ENCODE data around the gene ZNF394. TPM values are rescaled to one million over a fixed set of nuclear protein-coding genes. Genes with fewer than 3 reads are reported as not detected.

ZNF394 gene
- total and polyA plus RNA-seq, 2 of the 4 experiments (the other 2 are of a cell fraction) = 10.9 to 24.7 TPM

DNA sequence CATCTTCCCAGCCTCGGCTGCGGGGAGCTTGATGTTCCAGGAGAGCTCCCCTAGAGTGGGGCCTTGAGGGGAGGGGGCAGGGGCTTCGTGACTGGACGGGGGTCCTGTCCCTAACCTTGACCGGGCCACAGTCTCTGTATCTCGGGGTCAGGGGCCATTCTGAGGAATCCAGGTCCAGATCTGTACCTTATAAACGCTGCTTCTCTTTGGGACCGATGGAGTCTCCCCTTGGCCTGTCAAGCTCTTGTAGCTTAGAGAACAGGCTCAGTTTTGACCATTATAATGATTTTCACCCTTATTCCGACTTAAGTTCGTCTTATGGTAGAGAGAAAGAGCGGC lies 5.2 kb upstream of the ZNF394 start:
- no TSS peak for BruUV-seq (replicated peaks)

More for the DNA sequence above, 5.2 kb upstream of the ZNF394 start:
- H2BK15ac ChIP-seq (ENCODE audit: low read depth, low read length) = no peak overlapping the region
- dilution Hi-C loops (cut with HindIII; ENCODE audit: low sequenced_read_pairs, unreplicated experiment) (no loop called here), in situ Hi-C loops (cut with MboI; ENCODE audit: low sequenced_read_pairs) (no loop called here), intact Hi-C loops (cut with micrococcal nuclease) (loop anchor here (2.0 kb wide), 3 partner anchors 48 to 112 kb away; partner anchors contain the start of genes FAM200A and ZSCAN25)
- WGBS, 2 experiments (ENCODE audit: extremely low coverage in 2 of 2, insufficient read length in 1 of 2) = no CpG with 5 or more reads among the region's 11 CpGs
- peak overlapping the region; percentile 90 for H2AK5ac ChIP-seq (ENCODE audit: low read depth, low read length)
- peak overlapping the region; percentile 50; the same call in 1 of the 2 replicates for H3K23ac ChIP-seq (ENCODE audit: low read depth, low read length)
- H3K79me1 ChIP-seq (ENCODE audit: low read depth in 1 of 2, low read length in 2 of 2) = peaks cover 10 to 32% of the 10 kb centered on the region in 2 experiments
- H3K56ac ChIP-seq (ENCODE audit: extremely low read depth, insufficient read depth, low read length) = peak overlapping the region; percentile 86; the same call in 1 of the 2 replicates
- no peak for TF ChIP-seq MXI1 (IDR thresholded peaks at IDR 0.05; ENCODE audit: borderline replicate concordance, low read depth, low read length)
- TF ChIP-seq RAD21 (IDR thresholded peaks at IDR 0.05; ENCODE audit: low read length) = no peak
- no peak for TF ChIP-seq BHLHE40 (IDR thresholded peaks at IDR 0.05; ENCODE audit: low read depth, low read length)
- TF ChIP-seq SMC3 (IDR thresholded peaks at IDR 0.05; ENCODE audit: low read depth, low read length) = no peak
- TF ChIP-seq, protein P1, sequence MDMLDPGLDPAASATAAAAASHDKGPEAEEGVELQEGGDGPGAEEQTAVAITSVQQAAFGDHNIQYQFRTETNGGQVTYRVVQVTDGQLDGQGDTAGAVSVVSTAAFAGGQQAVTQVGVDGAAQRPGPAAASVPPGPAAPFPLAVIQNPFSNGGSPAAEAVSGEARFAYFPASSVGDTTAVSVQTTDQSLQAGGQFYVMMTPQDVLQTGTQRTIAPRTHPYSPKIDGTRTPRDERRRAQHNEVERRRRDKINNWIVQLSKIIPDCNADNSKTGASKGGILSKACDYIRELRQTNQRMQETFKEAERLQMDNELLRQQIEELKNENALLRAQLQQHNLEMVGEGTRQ (IDR thresholded peaks at IDR 0.05; ENCODE audit: low read depth, low read length) = no peak
- TF ChIP-seq NFE2L2 (IDR thresholded peaks at IDR 0.05; ENCODE audit: low read depth, low read length) = no peak
- TF ChIP-seq, protein P2, sequence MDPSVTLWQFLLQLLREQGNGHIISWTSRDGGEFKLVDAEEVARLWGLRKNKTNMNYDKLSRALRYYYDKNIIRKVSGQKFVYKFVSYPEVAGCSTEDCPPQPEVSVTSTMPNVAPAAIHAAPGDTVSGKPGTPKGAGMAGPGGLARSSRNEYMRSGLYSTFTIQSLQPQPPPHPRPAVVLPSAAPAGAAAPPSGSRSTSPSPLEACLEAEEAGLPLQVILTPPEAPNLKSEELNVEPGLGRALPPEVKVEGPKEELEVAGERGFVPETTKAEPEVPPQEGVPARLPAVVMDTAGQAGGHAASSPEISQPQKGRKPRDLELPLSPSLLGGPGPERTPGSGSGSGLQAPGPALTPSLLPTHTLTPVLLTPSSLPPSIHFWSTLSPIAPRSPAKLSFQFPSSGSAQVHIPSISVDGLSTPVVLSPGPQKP (IDR thresholded peaks at IDR 0.05; ENCODE audit: borderline replicate concordance, low read depth, low read length) = no peak
- no peak for TF ChIP-seq FOS (IDR thresholded peaks at IDR 0.05; ENCODE audit: low read depth, low read length)
- no peak for TF ChIP-seq RFX5 (IDR thresholded peaks at IDR 0.05; ENCODE audit: low read depth, low read length)
- no peak for TF ChIP-seq MAFK (IDR thresholded peaks at IDR 0.05; ENCODE audit: low read depth, low read length)
- TF ChIP-seq CEBPB (IDR thresholded peaks at IDR 0.05; ENCODE audit: low read depth, low read length) = no peak
- TF ChIP-seq CHD1 (IDR thresholded peaks at IDR 0.05; ENCODE audit: low read depth, low read length) = no peak
- no peaks in the 10 kb centered on the region for H3K9me1 ChIP-seq (ENCODE audit: insufficient read depth, low read length)
- peak overlapping the region; percentile 96 for H3K4me2 ChIP-seq (ENCODE audit: low read depth, low read length)
- H2BK5ac ChIP-seq (ENCODE audit: low read depth, low read length, poor library complexity, severe bottlenecking) = peak overlapping the region; percentile 26
- peak overlapping the region; percentile 78 for H3K14ac ChIP-seq (replicated peaks; ENCODE audit: low read depth, low read length)
- peak overlapping the region; percentile 73 for H3K4ac ChIP-seq (ENCODE audit: low read depth, low read length)
- POLR2A ChIA-PET (ENCODE audit: unreplicated experiment) = interaction anchor here (0.6 kb wide), 1 partner anchor 17 kb away, joined by 3 read pairs; no protein-coding TSS in a partner anchor
- CTCF ChIA-PET = no interaction called here
- H3K4me1 ChIP-seq (ENCODE audit: control insufficient read depth, insufficient read depth, low read length) = peaks cover 6% of the 10 kb centered on the region
- no peak overlapping the region for H3K18ac ChIP-seq (ENCODE audit: low read depth, low read length)
- peak overlapping the region; percentile 88 for H3K9ac ChIP-seq (ENCODE audit: low read depth, low read length)
- H3K36me3 ChIP-seq (ENCODE audit: control insufficient read depth, insufficient read depth, low read length) = peaks cover 3% of the 10 kb centered on the region
- H3K27ac ChIP-seq (ENCODE audit: insufficient read depth, low read length) = peak overlapping the region; percentile 55
- H2AFZ ChIP-seq (replicated peaks; ENCODE audit: low read length, poor library complexity) = peak overlapping the region; percentile 100
- no peaks in the 10 kb centered on the region for H3K9me3 ChIP-seq (ENCODE audit: control insufficient read depth, insufficient read depth, low read length)
- no peaks in the 10 kb centered on the region for H4K20me1 ChIP-seq (ENCODE audit: insufficient read depth, low read length)
- DNase-seq (no peak), ATAC-seq (ENCODE audit: low read depth) (no peak)
- H2BK20ac ChIP-seq (ENCODE audit: low read depth, low read length) = no peak overlapping the region
- H4K91ac ChIP-seq (ENCODE audit: insufficient read depth, low read depth, low read length) = peak overlapping the region; percentile 50; the same call in 1 of the 2 replicates
- H2BK120ac ChIP-seq (ENCODE audit: low read depth, low read length) = no peak overlapping the region
- peak overlapping the region; percentile 56 for H2AK9ac ChIP-seq (replicated peaks; ENCODE audit: low read depth, low read length, poor library complexity)
- H3K4me3 ChIP-seq (ENCODE audit: insufficient read depth, low read depth, low read length) = peak overlapping the region; percentile 61
- peak overlapping the region; percentile 76; the same call in 1 of the 2 replicates for H4K5ac ChIP-seq (ENCODE audit: low read depth, low read length)
- H4K8ac ChIP-seq (ENCODE audit: low read depth in 2 of 2, low read length in 2 of 2) = peak overlapping the region; percentile 76 to 78; a peak in 3 of 4 replicates
- H3K27me3 ChIP-seq (ENCODE audit: control insufficient read depth, insufficient read depth, low read length) = no peaks in the 10 kb centered on the region
